ENCODE data around the gene DNM1.

GRCh38 chr9:128265348-128265847, 62.2 kb downstream of the DNM1 start:
- TF ChIP-seq CTCF (conservative IDR thresholded peaks at IDR 0.05; ENCODE audit: low read depth in 2 of 2) (no peak), ZNF331 (CRISPR knock-in tag; IDR thresholded peaks at IDR 0.05; ENCODE audit: low read depth) (no peak), EZH2 (IDR thresholded peaks at IDR 0.05; ENCODE audit: low read depth, unreplicated experiment) (no peak)

Data from GM23338 (cell line).